Smooth muscle cell (in vitro differentiated cells): ENCODE measurements around the gene BOD1L1. TPM values are rescaled to one million over a fixed set of nuclear protein-coding genes. Genes with fewer than 3 reads are reported as not detected.

Experiments used
- DNase-seq: peaks from one replicate; lab custom pipeline; 2025; ENCODE audit not compliant: unreplicated experiment; lab: John Stamatoyannopoulos, UW
- H2AFZ ChIP-seq: fragments of 200-600 bp; sonication (generic); 2 replicates; pipeline ENCODE4 v1.6.0; 2016; ENCODE audit warnings: antibody characterized with exemption, low read depth, mild to moderate bottlenecking
- H3F3A ChIP-seq: fragments of 200-600 bp; sonication (generic); 2 replicates; pipeline ENCODE4 v1.6.0; 2017; ENCODE audit warnings: antibody characterized with exemption, low read depth
- H3K27ac ChIP-seq: fragments of 200-600 bp; sonication (generic); 2 replicates; pipeline ENCODE4 v1.5.1; 2016; ENCODE audit warnings: low read depth, mild to moderate bottlenecking
- H3K27me3 ChIP-seq: fragments of 200-600 bp; sonication (generic); 2 replicates; pipeline ENCODE4 v1.6.1; 2016; ENCODE audit warnings: low read depth, mild to moderate bottlenecking
- H3K36me3 ChIP-seq: fragments of 200-600 bp; sonication (generic); 2 replicates; pipeline ENCODE4 v1.5.1; 2016; ENCODE audit warnings: low read depth
- H3K4me1 ChIP-seq: fragments of 200-600 bp; sonication (generic); 2 replicates; pipeline ENCODE4 v1.5.1; 2016; ENCODE audit warnings: low read depth
- H3K4me2 ChIP-seq: fragments of 200-600 bp; sonication (generic); 2 replicates; pipeline ENCODE4 v1.6.0; 2016; ENCODE audit warnings: mild to moderate bottlenecking
- H3K4me3 ChIP-seq: fragments of 200-600 bp; sonication (generic); 2 replicates; pipeline ENCODE4 v1.5.1; 2016; ENCODE audit warnings: mild to moderate bottlenecking
- H3K79me2 ChIP-seq: fragments of 200-600 bp; sonication (generic); 2 replicates; pipeline ENCODE4 v1.6.0; 2016; ENCODE audit warnings: low read depth, mild to moderate bottlenecking
- H3K9ac ChIP-seq: fragments of 200-600 bp; sonication (generic); 2 replicates; pipeline ENCODE4 v1.6.0; 2016; ENCODE audit warnings: low read depth
- H3K9me3 ChIP-seq: fragments of 200-600 bp; sonication (generic); replicated peaks from 2 replicates; pipeline ENCODE4 v1.5.1; 2016; ENCODE audit warnings: low read depth
- H4K20me1 ChIP-seq: fragments of 200-600 bp; sonication (generic); 2 replicates; pipeline ENCODE4 v1.6.0; 2016; ENCODE audit warnings: low read depth
- WGBS: methylation state at CpG from one replicate; pipeline ENCODE4 v1.1.7; 2016; ENCODE audit warnings: low lambda C conversion rate; 5-methylcytosine and 5-hydroxymethylcytosine counted together
- polyA plus RNA-seq: library from polyadenylated mRNA; unstranded; fragments of >200 nt; fragmentation: Nextera tagmentation; extraction: Ambion mirVana; gene quantifications from 2 replicates; pipeline ENCODE4 v1.2.1, GENCODE V29; 2016
- total RNA-seq: library from RNA; depleted of rRNA; stranded (reverse); fragments of >200 nt; gene quantifications from 2 replicates; pipeline ENCODE4 v1.2.3, GENCODE V29; 2014
- TF ChIP-seq, protein P1 (sequence below): fragments of 200-600 bp; sonication (generic); IDR thresholded peaks from 2 replicates; pipeline ENCODE4 v1.5.1; 2017; ENCODE audit warnings: borderline replicate concordance, mild to moderate bottlenecking, antibody characterized with exemption; ENCODE audit not compliant: insufficient read depth, poor library complexity, severe bottlenecking

The BOD1L1 gene
- total and polyA plus RNA-seq, 2 experiments from 2014 or later, result 9.8 to 30.9 TPM

DNA sequence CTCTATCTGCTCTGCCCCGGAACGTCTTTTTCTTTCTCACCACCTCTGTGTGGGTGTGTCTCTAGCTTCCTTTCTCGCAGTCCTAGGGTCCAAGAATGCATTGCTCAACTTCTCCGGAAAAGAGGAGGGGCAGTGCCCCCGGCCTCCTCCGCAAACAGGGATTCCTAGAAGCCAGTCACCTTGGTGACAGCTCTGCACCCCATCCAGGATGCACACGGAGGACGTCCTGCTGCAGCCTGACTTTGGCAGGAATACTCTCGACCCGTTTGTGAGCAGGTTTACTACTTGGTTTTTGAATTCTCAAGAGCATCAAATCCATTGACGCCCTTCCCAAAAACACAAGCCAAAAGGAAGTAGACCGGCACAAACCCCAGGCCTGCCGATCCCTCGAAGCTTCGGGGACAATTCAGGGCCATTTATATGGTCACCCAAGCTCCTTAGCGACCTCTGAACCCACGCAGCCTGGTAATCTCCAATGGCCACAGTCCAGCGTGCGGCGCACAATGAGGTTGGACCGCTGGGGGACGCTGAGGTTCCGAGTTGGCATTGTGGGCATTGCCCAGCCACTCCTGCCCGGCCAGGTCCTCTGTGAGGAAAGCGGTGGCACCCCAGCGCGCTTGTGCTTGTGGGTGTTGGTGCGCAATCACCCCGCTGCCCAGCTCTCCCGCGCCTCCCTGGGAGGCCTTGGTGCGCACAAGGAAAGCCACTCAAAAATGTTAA, 93.0 kb downstream of the BOD1L1 start:
- TF ChIP-seq, protein P1, sequence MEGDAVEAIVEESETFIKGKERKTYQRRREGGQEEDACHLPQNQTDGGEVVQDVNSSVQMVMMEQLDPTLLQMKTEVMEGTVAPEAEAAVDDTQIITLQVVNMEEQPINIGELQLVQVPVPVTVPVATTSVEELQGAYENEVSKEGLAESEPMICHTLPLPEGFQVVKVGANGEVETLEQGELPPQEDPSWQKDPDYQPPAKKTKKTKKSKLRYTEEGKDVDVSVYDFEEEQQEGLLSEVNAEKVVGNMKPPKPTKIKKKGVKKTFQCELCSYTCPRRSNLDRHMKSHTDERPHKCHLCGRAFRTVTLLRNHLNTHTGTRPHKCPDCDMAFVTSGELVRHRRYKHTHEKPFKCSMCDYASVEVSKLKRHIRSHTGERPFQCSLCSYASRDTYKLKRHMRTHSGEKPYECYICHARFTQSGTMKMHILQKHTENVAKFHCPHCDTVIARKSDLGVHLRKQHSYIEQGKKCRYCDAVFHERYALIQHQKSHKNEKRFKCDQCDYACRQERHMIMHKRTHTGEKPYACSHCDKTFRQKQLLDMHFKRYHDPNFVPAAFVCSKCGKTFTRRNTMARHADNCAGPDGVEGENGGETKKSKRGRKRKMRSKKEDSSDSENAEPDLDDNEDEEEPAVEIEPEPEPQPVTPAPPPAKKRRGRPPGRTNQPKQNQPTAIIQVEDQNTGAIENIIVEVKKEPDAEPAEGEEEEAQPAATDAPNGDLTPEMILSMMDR, result no peak
- Histone ChIP-seq H3K4me3 (no peak overlapping the region), H3K27ac (no peak overlapping the region), H2AFZ (no peak overlapping the region), H3K27me3 (peaks cover 100% of the 10 kb centered on the region), H3F3A (no peaks in the 10 kb centered on the region), H4K20me1 (no peaks in the 10 kb centered on the region), H3K9me3 (no peaks in the 10 kb centered on the region), H3K4me2 (peak overlapping the region; percentile 22), H3K79me2 (no peaks in the 10 kb centered on the region), H3K4me1 (peaks cover 23% of the 10 kb centered on the region), H3K9ac (no peak overlapping the region), H3K36me3 (no peaks in the 10 kb centered on the region)
- no peak for DNase-seq
- WGBS, result 10% methylated on average over 32 of the region's 32 CpGs

DNA sequence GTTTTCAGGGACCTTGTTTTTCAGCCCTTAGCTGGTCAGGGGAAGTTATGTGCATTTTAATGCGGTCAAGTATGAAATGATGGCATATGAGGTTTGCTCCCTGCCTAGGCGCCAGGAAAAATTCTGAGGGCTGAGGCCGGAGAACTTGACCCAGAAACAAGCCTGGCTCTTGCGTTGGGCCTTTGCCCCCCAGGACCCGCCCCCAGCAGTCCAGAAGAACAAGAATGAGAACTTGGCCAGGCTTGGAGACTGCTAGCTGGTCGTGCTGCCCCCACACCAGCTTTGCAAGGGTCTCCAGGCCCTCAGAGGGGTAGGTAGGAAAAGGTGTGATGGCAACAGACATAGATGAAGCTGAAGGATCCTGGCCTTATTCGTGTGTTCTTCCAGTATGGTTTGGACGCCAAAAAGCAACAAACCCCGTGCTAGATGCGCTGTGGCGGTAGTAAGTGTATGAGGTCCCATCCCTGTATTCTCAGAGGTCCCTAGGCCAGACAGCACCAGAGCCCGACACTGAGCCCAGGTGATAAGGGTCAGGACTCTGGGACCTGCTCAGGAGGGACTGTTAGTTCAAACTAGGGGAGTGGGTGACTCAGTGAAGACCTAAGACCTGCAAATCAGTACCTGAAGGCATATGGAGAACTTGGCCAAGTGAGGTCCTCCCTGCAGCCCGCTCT, 93.7 kb downstream of the BOD1L1 start:
- Histone ChIP-seq H4K20me1 (no peaks in the 10 kb centered on the region), H3K27me3 (peaks cover 100% of the 10 kb centered on the region), H2AFZ (no peak overlapping the region), H3F3A (no peaks in the 10 kb centered on the region), H3K4me1 (peaks cover 17% of the 10 kb centered on the region), H3K9ac (no peak overlapping the region), H3K4me2 (peak overlapping the region; percentile 22), H3K9me3 (no peaks in the 10 kb centered on the region), H3K36me3 (no peaks in the 10 kb centered on the region), H3K4me3 (no peak overlapping the region), H3K79me2 (no peaks in the 10 kb centered on the region), H3K27ac (no peak overlapping the region)
- no peak for DNase-seq
- 49% methylated on average over 13 of the region's 13 CpGs for WGBS
- TF ChIP-seq, protein P1, result no peak

DNA sequence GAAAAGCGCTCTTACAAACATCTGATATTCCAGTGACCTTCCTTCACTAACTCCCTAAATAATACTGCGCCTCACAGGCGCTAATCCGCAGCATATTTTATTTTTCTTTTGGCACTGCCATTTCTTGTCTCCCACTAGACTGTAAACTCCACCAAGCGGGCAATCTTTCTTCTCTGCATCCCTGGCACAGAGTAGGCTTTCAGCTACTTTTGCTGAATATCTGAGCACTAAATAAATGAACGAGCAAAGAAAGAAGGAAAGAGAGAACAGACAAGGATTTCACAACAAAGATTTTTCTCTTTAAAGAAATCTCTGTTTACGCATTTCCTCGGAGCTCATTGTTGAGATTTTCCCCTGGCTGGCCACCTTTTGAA, 95.9 kb downstream of the BOD1L1 start:
- Histone ChIP-seq H3F3A (no peaks in the 10 kb centered on the region), H3K4me1 (peaks cover 17% of the 10 kb centered on the region), H3K36me3 (no peaks in the 10 kb centered on the region), H2AFZ (peak overlapping the region; percentile 52), H3K9ac (no peak overlapping the region), H4K20me1 (no peaks in the 10 kb centered on the region), H3K9me3 (no peaks in the 10 kb centered on the region), H3K27ac (no peak overlapping the region), H3K4me2 (peak overlapping the region; percentile 66), H3K4me3 (peak overlapping the region; percentile 17), H3K27me3 (peaks cover 100% of the 10 kb centered on the region), H3K79me2 (no peaks in the 10 kb centered on the region)
- 47% methylated on average over 8 of the region's 8 CpGs for WGBS
- TF ChIP-seq, protein P1, result no peak
- DNase-seq, result no peak
